GM23338 (cell line): ENCODE results near the gene TNS1. TPM values are rescaled to one million over a fixed set of nuclear protein-coding genes. Genes with fewer than 3 reads are reported as not detected.

Source experiments
- ATAC-seq: fragments of 200-7000 bp; cut with Tn5 transposase; 3 replicates; pipeline ENCODE4 v1.9.1; 2020
- DNase-seq: peaks from one replicate; pipeline ENCODE4 v3.0.0-alpha.2; 2015; ENCODE audit warnings: low spot score
- H2AFZ ChIP-seq: fragments of 200-600 bp; sonication (generic); 2 replicates; pipeline ENCODE4 v1.8.0; 2016; ENCODE audit warnings: antibody characterized with exemption, mild to moderate bottlenecking, moderate library complexity
- H3F3A ChIP-seq: fragments of 200-600 bp; sonication (generic); replicated peaks from 2 replicates; pipeline ENCODE4 v1.8.0; 2017; ENCODE audit warnings: antibody characterized with exemption, mixed run types, low read depth
- H3K27ac ChIP-seq: fragments of 200-600 bp; sonication (generic); 2 replicates; pipeline ENCODE4 v1.6.1; 2016; ENCODE audit warnings: low read depth
- H3K27me3 ChIP-seq: fragments of 200-600 bp; sonication (generic); 2 replicates; pipeline ENCODE4 v1.8.0; 2016; ENCODE audit warnings: mild to moderate bottlenecking, mixed run types, moderate library complexity; ENCODE audit not compliant: insufficient read depth
- H3K36me3 ChIP-seq: fragments of 200-600 bp; sonication (generic); 2 replicates; pipeline ENCODE4 v1.8.0; 2016; ENCODE audit warnings: mild to moderate bottlenecking; ENCODE audit not compliant: insufficient read depth
- H3K4me1 ChIP-seq: fragments of 200-600 bp; sonication (generic); 2 replicates; pipeline ENCODE4 v1.8.0; 2016; ENCODE audit warnings: mild to moderate bottlenecking, moderate library complexity; ENCODE audit not compliant: insufficient read depth
- H3K4me2 ChIP-seq: fragments of 200-600 bp; sonication (generic); 2 replicates; pipeline ENCODE4 v1.7.1; 2017; ENCODE audit warnings: mixed run types
- H3K4me3 ChIP-seq: fragments of 200-600 bp; sonication (generic); 2 replicates; pipeline ENCODE4 v1.6.1; 2016; ENCODE audit warnings: mixed run types
- H3K79me2 ChIP-seq: fragments of 200-600 bp; sonication (generic); replicated peaks from 2 replicates; pipeline ENCODE4 v1.8.0; 2017; ENCODE audit warnings: mild to moderate bottlenecking; ENCODE audit not compliant: insufficient read depth
- H3K9me2 ChIP-seq: fragments of 200-600 bp; sonication (generic); 2 replicates; pipeline ENCODE4 v1.8.0; 2017; ENCODE audit not compliant: insufficient read depth
- H4K20me1 ChIP-seq: fragments of 200-600 bp; sonication (generic); replicated peaks from 2 replicates; pipeline ENCODE4 v1.8.0; 2017; ENCODE audit warnings: mild to moderate bottlenecking; ENCODE audit not compliant: insufficient read depth
- H3K27ac Mint-ChIP-seq: 2 replicates; pipeline ENCODE4 v1.8.0; 2020; ENCODE audit warnings: inconsistent platforms, mild to moderate bottlenecking, moderate library complexity, mixed read lengths
- H3K27me3 Mint-ChIP-seq: 3 replicates; pipeline ENCODE4 v1.8.0; 2022; ENCODE audit warnings: low read depth, mild to moderate bottlenecking, moderate library complexity, mixed read lengths, inconsistent platforms; ENCODE audit not compliant: insufficient read depth, poor library complexity
- H3K36me3 Mint-ChIP-seq: 3 replicates; pipeline ENCODE4 v1.8.0; 2021; ENCODE audit warnings: low read depth, mild to moderate bottlenecking, inconsistent platforms, moderate library complexity, mixed read lengths
- H3K4me1 Mint-ChIP-seq: 3 replicates; pipeline ENCODE4 v1.8.0; 2020; ENCODE audit warnings: mild to moderate bottlenecking, inconsistent platforms, mixed read lengths
- H3K4me3 Mint-ChIP-seq: 3 replicates; pipeline ENCODE4 v1.8.0; 2021; ENCODE audit warnings: moderate library complexity, mild to moderate bottlenecking, inconsistent platforms, mixed read lengths
- H3K9me3 Mint-ChIP-seq: 3 replicates; pipeline ENCODE4 v1.8.0; 2020; ENCODE audit warnings: moderate library complexity, mild to moderate bottlenecking, inconsistent platforms, mixed read lengths
- CREB1 ChIP-seq: fragments of 250-450 bp; sonication (Bioruptor Pico); IDR thresholded peaks from 2 replicates; pipeline ENCODE4 v1.5.0; 2020; ENCODE audit warnings: low read depth, mild to moderate bottlenecking, moderate library complexity
- CTCF ChIP-seq, 2 experiments: fragments of 200-600 bp in 1 of 2; sonication (generic) in 1 of 2; conservative IDR thresholded peaks; 2 replicates each; pipeline versions ENCODE4 v1.5.1 to v1.6.1; 2016 to 2017; ENCODE audit warnings: antibody characterized with exemption in 2 of 2, low read depth in 2 of 2, mild to moderate bottlenecking in 2 of 2, moderate library complexity in 1 of 2
- EZH2 ChIP-seq: fragments of 200-600 bp; sonication (generic); IDR thresholded peaks from one replicate; pipeline ENCODE4 v1.8.0; 2017; ENCODE audit warnings: antibody characterized with exemption, mild to moderate bottlenecking, low read depth; ENCODE audit not compliant: unreplicated experiment
- JUNB ChIP-seq: IDR thresholded peaks from one replicate; pipeline ENCODE4 v1.6.1; 2016; ENCODE audit warnings: antibody characterized with exemption; ENCODE audit not compliant: unreplicated experiment
- NANOG ChIP-seq: IDR thresholded peaks from 2 replicates; pipeline ENCODE4 v1.6.1; 2016; ENCODE audit warnings: antibody characterized with exemption, borderline replicate concordance
- POLR2AphosphoS5 ChIP-seq: IDR thresholded peaks from 2 replicates; pipeline ENCODE4 v1.6.1; 2016; ENCODE audit warnings: antibody characterized with exemption, low read depth
- STAT1 ChIP-seq: IDR thresholded peaks from one replicate; pipeline ENCODE4 v1.6.1; 2016; ENCODE audit warnings: antibody characterized with exemption; ENCODE audit not compliant: unreplicated experiment
- ZNF114 ChIP-seq: fragments of 250-450 bp; sonication (Bioruptor Pico); IDR thresholded peaks from 2 replicates; pipeline ENCODE4 v1.5.0; 2020; ENCODE audit warnings: mild to moderate bottlenecking, moderate library complexity
- ZNF331 ChIP-seq: fragments of 250-450 bp; sonication (Bioruptor Pico); IDR thresholded peaks from 2 replicates; pipeline ENCODE4 v1.5.0; 2020; ENCODE audit warnings: low read depth, mild to moderate bottlenecking, moderate library complexity
- polyA plus RNA-seq: library from polyadenylated mRNA; unstranded; fragments of >200 nt; fragmentation: Nextera tagmentation; extraction: Ambion mirVana; gene quantifications from 2 replicates; pipeline ENCODE4 v1.2.1, GENCODE V29; 2016
- total RNA-seq: library from RNA; depleted of rRNA; stranded (reverse); fragments of >200 nt; shearing (Covaris generic); gene quantifications from 2 replicates; pipeline ENCODE4 v1.2.3, GENCODE V29; 2014
- TF ChIP-seq, protein P1 (sequence below): fragments of 250-450 bp; sonication (Bioruptor Pico); IDR thresholded peaks from 2 replicates; pipeline ENCODE4 v1.5.0; 2020; ENCODE audit warnings: mild to moderate bottlenecking, moderate library complexity
- TF ChIP-seq, protein P2 (sequence below): IDR thresholded peaks from one replicate; pipeline ENCODE4 v1.6.1; 2018; ENCODE audit warnings: antibody characterized with exemption; ENCODE audit not compliant: unreplicated experiment
- TF ChIP-seq, protein P3 (sequence below): IDR thresholded peaks from 2 replicates; pipeline ENCODE4 v1.6.1; 2016; ENCODE audit warnings: antibody characterized with exemption

Gene TNS1
- total and polyA plus RNA-seq, 2 experiments from 2014 or later: 2.0 to 7.4 TPM

GRCh38 chr2:217802266-217802665 lies 200.5 kb downstream of the TNS1 start:
- Histone ChIP-seq H3K27me3 (no peaks in the 10 kb centered on the region), H3K79me2 (no peaks in the 10 kb centered on the region), H3K4me3 (no peak overlapping the region), H3K36me3 (no peaks in the 10 kb centered on the region), H3F3A (no peaks in the 10 kb centered on the region), H4K20me1 (no peaks in the 10 kb centered on the region), H3K4me2 (no peak overlapping the region), H2AFZ (no peak overlapping the region), H3K27ac (no peak overlapping the region), H3K9me2 (no peaks in the 10 kb centered on the region), H3K4me1 (no peaks in the 10 kb centered on the region)
- peaks cover 15% of the 10 kb centered on the region for H3K27me3 Mint-ChIP-seq
- no peak for DNase-seq
- no peak for ATAC-seq
- TF ChIP-seq STAT1 (no peak), CTCF (conservative IDR thresholded peaks at IDR 0.05; ENCODE audit: low read depth in 2 of 2) (no peak), JUNB (no peak), ZNF331 (CRISPR knock-in tag) (no peak), EZH2 (no peak), CREB1 (CRISPR knock-in tag) (no peak), POLR2AphosphoS5 (no peak), ZNF114 (CRISPR knock-in tag) (no peak), NANOG (no peak)
- TF ChIP-seq, protein P1, sequence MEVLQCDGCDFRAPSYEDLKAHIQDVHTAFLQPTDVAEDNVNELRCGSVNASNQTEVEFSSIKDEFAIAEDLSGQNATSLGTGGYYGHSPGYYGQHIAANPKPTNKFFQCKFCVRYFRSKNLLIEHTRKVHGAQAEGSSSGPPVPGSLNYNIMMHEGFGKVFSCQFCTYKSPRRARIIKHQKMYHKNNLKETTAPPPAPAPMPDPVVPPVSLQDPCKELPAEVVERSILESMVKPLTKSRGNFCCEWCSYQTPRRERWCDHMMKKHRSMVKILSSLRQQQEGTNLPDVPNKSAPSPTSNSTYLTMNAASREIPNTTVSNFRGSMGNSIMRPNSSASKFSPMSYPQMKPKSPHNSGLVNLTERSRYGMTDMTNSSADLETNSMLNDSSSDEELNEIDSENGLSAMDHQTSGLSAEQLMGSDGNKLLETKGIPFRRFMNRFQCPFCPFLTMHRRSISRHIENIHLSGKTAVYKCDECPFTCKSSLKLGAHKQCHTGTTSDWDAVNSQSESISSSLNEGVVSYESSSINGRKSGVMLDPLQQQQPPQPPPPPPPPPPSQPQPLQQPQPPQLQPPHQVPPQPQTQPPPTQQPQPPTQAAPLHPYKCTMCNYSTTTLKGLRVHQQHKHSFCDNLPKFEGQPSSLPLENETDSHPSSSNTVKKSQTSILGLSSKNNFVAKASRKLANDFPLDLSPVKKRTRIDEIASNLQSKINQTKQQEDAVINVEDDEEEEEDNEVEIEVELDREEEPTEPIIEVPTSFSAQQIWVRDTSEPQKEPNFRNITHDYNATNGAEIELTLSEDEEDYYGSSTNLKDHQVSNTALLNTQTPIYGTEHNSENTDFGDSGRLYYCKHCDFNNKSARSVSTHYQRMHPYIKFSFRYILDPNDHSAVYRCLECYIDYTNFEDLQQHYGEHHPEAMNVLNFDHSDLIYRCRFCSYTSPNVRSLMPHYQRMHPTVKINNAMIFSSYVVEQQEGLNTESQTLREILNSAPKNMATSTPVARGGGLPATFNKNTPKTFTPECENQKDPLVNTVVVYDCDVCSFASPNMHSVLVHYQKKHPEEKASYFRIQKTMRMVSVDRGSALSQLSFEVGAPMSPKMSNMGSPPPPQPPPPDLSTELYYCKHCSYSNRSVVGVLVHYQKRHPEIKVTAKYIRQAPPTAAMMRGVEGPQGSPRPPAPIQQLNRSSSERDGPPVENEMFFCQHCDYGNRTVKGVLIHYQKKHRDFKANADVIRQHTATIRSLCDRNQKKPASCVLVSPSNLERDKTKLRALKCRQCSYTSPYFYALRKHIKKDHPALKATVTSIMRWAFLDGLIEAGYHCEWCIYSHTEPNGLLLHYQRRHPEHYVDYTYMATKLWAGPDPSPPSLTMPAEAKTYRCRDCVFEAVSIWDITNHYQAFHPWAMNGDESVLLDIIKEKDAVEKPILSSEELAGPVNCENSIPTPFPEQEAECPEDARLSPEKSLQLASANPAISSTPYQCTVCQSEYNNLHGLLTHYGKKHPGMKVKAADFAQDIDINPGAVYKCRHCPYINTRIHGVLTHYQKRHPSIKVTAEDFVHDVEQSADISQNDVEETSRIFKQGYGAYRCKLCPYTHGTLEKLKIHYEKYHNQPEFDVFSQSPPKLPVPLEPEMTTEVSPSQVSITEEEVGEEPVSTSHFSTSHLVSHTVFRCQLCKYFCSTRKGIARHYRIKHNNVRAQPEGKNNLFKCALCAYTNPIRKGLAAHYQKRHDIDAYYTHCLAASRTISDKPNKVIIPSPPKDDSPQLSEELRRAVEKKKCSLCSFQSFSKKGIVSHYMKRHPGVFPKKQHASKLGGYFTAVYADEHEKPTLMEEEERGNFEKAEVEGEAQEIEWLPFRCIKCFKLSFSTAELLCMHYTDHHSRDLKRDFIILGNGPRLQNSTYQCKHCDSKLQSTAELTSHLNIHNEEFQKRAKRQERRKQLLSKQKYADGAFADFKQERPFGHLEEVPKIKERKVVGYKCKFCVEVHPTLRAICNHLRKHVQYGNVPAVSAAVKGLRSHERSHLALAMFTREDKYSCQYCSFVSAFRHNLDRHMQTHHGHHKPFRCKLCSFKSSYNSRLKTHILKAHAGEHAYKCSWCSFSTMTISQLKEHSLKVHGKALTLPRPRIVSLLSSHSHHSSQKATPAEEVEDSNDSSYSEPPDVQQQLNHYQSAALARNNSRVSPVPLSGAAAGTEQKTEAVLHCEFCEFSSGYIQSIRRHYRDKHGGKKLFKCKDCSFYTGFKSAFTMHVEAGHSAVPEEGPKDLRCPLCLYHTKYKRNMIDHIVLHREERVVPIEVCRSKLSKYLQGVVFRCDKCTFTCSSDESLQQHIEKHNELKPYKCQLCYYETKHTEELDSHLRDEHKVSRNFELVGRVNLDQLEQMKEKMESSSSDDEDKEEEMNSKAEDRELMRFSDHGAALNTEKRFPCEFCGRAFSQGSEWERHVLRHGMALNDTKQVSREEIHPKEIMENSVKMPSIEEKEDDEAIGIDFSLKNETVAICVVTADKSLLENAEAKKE: no peak
- TF ChIP-seq, protein P2, sequence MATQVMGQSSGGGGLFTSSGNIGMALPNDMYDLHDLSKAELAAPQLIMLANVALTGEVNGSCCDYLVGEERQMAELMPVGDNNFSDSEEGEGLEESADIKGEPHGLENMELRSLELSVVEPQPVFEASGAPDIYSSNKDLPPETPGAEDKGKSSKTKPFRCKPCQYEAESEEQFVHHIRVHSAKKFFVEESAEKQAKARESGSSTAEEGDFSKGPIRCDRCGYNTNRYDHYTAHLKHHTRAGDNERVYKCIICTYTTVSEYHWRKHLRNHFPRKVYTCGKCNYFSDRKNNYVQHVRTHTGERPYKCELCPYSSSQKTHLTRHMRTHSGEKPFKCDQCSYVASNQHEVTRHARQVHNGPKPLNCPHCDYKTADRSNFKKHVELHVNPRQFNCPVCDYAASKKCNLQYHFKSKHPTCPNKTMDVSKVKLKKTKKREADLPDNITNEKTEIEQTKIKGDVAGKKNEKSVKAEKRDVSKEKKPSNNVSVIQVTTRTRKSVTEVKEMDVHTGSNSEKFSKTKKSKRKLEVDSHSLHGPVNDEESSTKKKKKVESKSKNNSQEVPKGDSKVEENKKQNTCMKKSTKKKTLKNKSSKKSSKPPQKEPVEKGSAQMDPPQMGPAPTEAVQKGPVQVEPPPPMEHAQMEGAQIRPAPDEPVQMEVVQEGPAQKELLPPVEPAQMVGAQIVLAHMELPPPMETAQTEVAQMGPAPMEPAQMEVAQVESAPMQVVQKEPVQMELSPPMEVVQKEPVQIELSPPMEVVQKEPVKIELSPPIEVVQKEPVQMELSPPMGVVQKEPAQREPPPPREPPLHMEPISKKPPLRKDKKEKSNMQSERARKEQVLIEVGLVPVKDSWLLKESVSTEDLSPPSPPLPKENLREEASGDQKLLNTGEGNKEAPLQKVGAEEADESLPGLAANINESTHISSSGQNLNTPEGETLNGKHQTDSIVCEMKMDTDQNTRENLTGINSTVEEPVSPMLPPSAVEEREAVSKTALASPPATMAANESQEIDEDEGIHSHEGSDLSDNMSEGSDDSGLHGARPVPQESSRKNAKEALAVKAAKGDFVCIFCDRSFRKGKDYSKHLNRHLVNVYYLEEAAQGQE: no peak
- TF ChIP-seq, protein P3, sequence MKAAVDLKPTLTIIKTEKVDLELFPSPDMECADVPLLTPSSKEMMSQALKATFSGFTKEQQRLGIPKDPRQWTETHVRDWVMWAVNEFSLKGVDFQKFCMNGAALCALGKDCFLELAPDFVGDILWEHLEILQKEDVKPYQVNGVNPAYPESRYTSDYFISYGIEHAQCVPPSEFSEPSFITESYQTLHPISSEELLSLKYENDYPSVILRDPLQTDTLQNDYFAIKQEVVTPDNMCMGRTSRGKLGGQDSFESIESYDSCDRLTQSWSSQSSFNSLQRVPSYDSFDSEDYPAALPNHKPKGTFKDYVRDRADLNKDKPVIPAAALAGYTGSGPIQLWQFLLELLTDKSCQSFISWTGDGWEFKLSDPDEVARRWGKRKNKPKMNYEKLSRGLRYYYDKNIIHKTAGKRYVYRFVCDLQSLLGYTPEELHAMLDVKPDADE: no peak
- no peaks in the 10 kb centered on the region; the same call in 2 of the 3 replicates for H3K9me3 Mint-ChIP-seq
- H3K4me1 Mint-ChIP-seq: peaks cover 9% of the 10 kb centered on the region
- no peak overlapping the region for H3K4me3 Mint-ChIP-seq
- no peaks in the 10 kb centered on the region; the same call in 2 of the 3 replicates for H3K36me3 Mint-ChIP-seq
- H3K27ac Mint-ChIP-seq: no peak overlapping the region
